ENCODE results near the gene CHDH.

DNA sequence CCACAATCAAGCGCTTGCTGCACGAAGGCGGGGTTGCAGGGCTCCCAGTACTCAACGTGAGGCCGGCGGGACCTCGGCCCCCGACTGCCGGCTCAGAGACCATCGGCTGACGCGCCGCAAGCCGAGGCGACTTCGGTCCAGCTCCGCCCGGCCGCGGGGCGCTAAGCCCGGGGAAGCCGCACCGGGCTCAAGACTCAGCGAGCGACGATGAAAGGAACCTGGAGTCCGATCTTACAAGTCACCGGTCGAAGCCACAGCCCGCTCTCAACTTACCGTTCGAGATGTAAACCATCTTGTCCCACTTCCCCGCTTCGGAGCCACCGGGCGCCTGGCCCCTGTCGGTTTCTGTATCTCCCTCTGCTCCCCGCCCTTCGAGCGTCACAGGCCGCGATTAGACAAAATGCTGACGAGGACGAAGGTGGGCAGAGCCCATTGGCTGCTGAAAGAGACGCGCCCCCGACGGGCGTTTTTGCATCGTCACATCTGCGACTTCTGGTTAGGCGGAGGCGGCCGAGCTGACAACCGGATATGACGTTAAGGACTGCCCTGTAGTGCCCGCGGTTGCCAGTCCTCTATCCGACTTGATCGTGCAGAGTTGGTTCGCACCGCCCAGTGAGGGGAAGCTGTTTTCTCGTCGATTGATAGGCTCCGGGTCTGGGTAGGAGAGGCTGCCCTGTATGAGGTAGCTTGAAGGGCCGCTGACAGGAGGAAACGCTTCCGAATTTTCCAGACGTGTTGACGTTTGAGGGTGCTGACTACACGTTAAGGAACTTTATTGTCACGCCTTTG lies 45.5 kb upstream of the CHDH start, which contains the start of gene SELENOK:
- TF ChIP-seq, protein P1, sequence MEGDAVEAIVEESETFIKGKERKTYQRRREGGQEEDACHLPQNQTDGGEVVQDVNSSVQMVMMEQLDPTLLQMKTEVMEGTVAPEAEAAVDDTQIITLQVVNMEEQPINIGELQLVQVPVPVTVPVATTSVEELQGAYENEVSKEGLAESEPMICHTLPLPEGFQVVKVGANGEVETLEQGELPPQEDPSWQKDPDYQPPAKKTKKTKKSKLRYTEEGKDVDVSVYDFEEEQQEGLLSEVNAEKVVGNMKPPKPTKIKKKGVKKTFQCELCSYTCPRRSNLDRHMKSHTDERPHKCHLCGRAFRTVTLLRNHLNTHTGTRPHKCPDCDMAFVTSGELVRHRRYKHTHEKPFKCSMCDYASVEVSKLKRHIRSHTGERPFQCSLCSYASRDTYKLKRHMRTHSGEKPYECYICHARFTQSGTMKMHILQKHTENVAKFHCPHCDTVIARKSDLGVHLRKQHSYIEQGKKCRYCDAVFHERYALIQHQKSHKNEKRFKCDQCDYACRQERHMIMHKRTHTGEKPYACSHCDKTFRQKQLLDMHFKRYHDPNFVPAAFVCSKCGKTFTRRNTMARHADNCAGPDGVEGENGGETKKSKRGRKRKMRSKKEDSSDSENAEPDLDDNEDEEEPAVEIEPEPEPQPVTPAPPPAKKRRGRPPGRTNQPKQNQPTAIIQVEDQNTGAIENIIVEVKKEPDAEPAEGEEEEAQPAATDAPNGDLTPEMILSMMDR (IDR thresholded peaks at IDR 0.05), result peak in 2 of 6 experiments; percentile 12 to 19
- peak; percentile 98 to 99 for TF ChIP-seq POLR2A (IDR thresholded peaks at IDR 0.05)
